K562 (cell line): ENCODE measurements around the gene C1QTNF5. TPM values are rescaled to one million over a fixed set of nuclear protein-coding genes. Genes with fewer than 3 reads are reported as not detected.
A peak's percentile ranks its signal among the peaks of the same experiment; 100 is the strongest.

Experiments
- ARHGAP35 ChIP-seq: fragments of 450-650 bp; IDR thresholded peaks from 2 replicates; pipeline ENCODE4 v1.6.1; 2018; ENCODE audit not compliant: partially characterized antibody
- ESRRA ChIP-seq: fragments of 450-650 bp; IDR thresholded peaks from 2 replicates; pipeline ENCODE4 v1.6.1; 2014; ENCODE audit warnings: low read depth, mild to moderate bottlenecking, moderate library complexity, borderline replicate concordance
- ETV5 ChIP-seq: sonication (generic); formaldehyde crosslinking; IDR thresholded peaks from 2 replicates; pipeline ENCODE4 v1.4.0; 2020; ENCODE audit warnings: low read depth, mild to moderate bottlenecking, missing genetic modification reagents
- NCOA4 ChIP-seq: fragments of 450-650 bp; IDR thresholded peaks from 2 replicates; pipeline ENCODE4 v1.6.1; 2018; ENCODE audit warnings: mild to moderate bottlenecking; ENCODE audit not compliant: partially characterized antibody
- POLR2H ChIP-seq: IDR thresholded peaks from 2 replicates; pipeline ENCODE4 v1.6.1; 2016; ENCODE audit warnings: missing genetic modification characterization, low read depth, mild to moderate bottlenecking, control low read depth, missing compliant biosample characterization, moderate library complexity
- PRPF4 ChIP-seq: fragments of 200-400 bp; formaldehyde crosslinking; IDR thresholded peaks from one replicate; pipeline ENCODE4 v1.6.1; 2017; ENCODE audit warnings: low read length, low read depth, mild to moderate bottlenecking; ENCODE audit not compliant: insufficient read depth, poor library complexity, severe bottlenecking
- RAD51 ChIP-seq: fragments of 450-650 bp; IDR thresholded peaks from 2 replicates; pipeline ENCODE4 v1.7.1; 2016; ENCODE audit warnings: low read depth, mild to moderate bottlenecking, borderline replicate concordance
- SMC3 ChIP-seq: conservative IDR thresholded peaks from 2 replicates; pipeline ENCODE4 v1.6.1; 2011; ENCODE audit warnings: low read depth, low read length, improper control_type of control experiment; ENCODE audit not compliant: insufficient read depth
- polyA plus RNA-seq, 8 experiments: library from polyadenylated mRNA; depleted of rRNA in 4 of 8; stranded (reverse) in 5 of 8; unstranded in 3 of 8; fragments of >200 nt; fragmentation: Nextera tagmentation in 2 of 8; fragmentation: Illumina TruSeq in 1 of 8; extraction: Ambion mirVana in 2 of 8; extraction: Trizol in 1 of 8; gene quantifications; 2 replicates each; pipeline versions ENCODE4 v1.2.1 to v1.2.3, GENCODE V29; 2011 to 2014; ENCODE audit warnings: inconsistent platforms in 1 of 8, missing spikeins in 1 of 8
- total RNA-seq, 7 experiments: library from RNA; depleted of rRNA in 6 of 7; stranded (reverse); fragments of >200 nt in 6 of 7; fragmentation: Illumina TruSeq in 2 of 7; extraction: Trizol in 2 of 7; gene quantifications; 2 replicates each; pipeline versions ENCODE4 v1.2.1 to v1.2.3, GENCODE V29; 2011 to 2021; ENCODE audit warnings: low replicate concordance in 1 of 7
- TF ChIP-seq, protein P1 (sequence below): fragments of 200-800 bp; sonication (Bioruptor generic); IDR thresholded peaks from 2 replicates; pipeline ENCODE4 v1.6.1; 2016; ENCODE audit warnings: missing genetic modification characterization, missing compliant biosample characterization
- TF ChIP-seq, protein P2 (sequence below): fragments of 250-450 bp; sonication (Bioruptor Pico); IDR thresholded peaks from 2 replicates; pipeline ENCODE4 v1.4.0; 2020; ENCODE audit warnings: mild to moderate bottlenecking, moderate library complexity
- TF ChIP-seq, protein P3 (sequence below): fragments of 250-450 bp; sonication (Bioruptor Pico); IDR thresholded peaks from 2 replicates; pipeline ENCODE4 v1.8.0; 2021; ENCODE audit warnings: moderate library complexity, mild to moderate bottlenecking, inconsistent platforms
- TF ChIP-seq, protein P4 (sequence below): IDR thresholded peaks from 2 replicates; pipeline ENCODE4 v1.6.1; 2012; ENCODE audit warnings: low read depth, low read length, improper control_type of control experiment, borderline replicate concordance
- TF ChIP-seq, protein P5 (sequence below): IDR thresholded peaks from 3 replicates; pipeline ENCODE4 v1.6.1; 2011; ENCODE audit warnings: borderline replicate concordance, mild to moderate bottlenecking, moderate library complexity; ENCODE audit not compliant: insufficient read length; ENCODE audit errors: extremely low read depth

Gene C1QTNF5
- total and polyA plus RNA-seq, 9 of the 15 experiments (the other 6 are each of a cell fraction or from before 2014, with no cell fraction given), result 0.07 to 0.76 (median 0.24) TPM; not detected in 1

GRCh38 chr11:119338318-119338890 is 2.3 kb downstream of the C1QTNF5 start (continued):
- TF ChIP-seq, protein P1, sequence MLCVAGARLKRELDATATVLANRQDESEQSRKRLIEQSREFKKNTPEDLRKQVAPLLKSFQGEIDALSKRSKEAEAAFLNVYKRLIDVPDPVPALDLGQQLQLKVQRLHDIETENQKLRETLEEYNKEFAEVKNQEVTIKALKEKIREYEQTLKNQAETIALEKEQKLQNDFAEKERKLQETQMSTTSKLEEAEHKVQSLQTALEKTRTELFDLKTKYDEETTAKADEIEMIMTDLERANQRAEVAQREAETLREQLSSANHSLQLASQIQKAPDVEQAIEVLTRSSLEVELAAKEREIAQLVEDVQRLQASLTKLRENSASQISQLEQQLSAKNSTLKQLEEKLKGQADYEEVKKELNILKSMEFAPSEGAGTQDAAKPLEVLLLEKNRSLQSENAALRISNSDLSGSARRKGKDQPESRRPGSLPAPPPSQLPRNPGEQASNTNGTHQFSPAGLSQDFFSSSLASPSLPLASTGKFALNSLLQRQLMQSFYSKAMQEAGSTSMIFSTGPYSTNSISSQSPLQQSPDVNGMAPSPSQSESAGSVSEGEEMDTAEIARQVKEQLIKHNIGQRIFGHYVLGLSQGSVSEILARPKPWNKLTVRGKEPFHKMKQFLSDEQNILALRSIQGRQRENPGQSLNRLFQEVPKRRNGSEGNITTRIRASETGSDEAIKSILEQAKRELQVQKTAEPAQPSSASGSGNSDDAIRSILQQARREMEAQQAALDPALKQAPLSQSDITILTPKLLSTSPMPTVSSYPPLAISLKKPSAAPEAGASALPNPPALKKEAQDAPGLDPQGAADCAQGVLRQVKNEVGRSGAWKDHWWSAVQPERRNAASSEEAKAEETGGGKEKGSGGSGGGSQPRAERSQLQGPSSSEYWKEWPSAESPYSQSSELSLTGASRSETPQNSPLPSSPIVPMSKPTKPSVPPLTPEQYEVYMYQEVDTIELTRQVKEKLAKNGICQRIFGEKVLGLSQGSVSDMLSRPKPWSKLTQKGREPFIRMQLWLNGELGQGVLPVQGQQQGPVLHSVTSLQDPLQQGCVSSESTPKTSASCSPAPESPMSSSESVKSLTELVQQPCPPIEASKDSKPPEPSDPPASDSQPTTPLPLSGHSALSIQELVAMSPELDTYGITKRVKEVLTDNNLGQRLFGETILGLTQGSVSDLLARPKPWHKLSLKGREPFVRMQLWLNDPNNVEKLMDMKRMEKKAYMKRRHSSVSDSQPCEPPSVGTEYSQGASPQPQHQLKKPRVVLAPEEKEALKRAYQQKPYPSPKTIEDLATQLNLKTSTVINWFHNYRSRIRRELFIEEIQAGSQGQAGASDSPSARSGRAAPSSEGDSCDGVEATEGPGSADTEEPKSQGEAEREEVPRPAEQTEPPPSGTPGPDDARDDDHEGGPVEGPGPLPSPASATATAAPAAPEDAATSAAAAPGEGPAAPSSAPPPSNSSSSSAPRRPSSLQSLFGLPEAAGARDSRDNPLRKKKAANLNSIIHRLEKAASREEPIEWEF (CRISPR knock-in tag), result no peak
- TF ChIP-seq SMC3 (peak; percentile 78), POLR2H (tag) (no peak), ETV5 (no peak), ESRRA (no peak), PRPF4 (no peak), ARHGAP35 (no peak), RAD51 (no peak), NCOA4 (no peak)
- TF ChIP-seq, protein P2, sequence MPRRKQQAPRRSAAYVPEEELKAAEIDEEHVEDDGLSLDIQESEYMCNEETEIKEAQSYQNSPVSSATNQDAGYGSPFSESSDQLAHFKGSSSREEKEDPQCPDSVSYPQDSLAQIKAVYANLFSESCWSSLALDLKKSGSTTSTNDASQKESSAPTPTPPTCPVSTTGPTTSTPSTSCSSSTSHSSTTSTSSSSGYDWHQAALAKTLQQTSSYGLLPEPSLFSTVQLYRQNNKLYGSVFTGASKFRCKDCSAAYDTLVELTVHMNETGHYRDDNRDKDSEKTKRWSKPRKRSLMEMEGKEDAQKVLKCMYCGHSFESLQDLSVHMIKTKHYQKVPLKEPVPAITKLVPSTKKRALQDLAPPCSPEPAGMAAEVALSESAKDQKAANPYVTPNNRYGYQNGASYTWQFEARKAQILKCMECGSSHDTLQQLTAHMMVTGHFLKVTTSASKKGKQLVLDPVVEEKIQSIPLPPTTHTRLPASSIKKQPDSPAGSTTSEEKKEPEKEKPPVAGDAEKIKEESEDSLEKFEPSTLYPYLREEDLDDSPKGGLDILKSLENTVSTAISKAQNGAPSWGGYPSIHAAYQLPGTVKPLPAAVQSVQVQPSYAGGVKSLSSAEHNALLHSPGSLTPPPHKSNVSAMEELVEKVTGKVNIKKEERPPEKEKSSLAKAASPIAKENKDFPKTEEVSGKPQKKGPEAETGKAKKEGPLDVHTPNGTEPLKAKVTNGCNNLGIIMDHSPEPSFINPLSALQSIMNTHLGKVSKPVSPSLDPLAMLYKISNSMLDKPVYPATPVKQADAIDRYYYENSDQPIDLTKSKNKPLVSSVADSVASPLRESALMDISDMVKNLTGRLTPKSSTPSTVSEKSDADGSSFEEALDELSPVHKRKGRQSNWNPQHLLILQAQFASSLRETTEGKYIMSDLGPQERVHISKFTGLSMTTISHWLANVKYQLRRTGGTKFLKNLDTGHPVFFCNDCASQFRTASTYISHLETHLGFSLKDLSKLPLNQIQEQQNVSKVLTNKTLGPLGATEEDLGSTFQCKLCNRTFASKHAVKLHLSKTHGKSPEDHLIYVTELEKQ, result no peak
- TF ChIP-seq, protein P3, sequence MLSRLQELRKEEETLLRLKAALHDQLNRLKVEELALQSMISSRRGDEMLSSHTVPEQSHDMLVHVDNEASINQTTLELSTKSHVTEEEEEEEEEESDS (CRISPR knock-in tag), result no peak
- TF ChIP-seq, protein P4, sequence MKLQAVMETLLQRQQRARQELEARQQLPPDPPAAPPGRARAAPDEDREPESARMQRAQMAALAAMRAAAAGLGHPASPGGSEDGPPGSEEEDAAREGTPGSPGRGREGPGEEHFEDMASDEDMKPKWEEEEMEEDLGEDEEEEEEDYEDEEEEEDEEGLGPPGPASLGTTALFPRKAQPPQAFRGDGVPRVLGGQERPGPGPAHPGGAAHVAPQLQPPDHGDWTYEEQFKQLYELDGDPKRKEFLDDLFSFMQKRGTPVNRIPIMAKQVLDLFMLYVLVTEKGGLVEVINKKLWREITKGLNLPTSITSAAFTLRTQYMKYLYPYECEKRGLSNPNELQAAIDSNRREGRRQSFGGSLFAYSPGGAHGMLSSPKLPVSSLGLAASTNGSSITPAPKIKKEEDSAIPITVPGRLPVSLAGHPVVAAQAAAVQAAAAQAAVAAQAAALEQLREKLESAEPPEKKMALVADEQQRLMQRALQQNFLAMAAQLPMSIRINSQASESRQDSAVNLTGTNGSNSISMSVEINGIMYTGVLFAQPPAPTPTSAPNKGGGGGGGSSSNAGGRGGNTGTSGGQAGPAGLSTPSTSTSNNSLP, result no peak
- TF ChIP-seq, protein P5, sequence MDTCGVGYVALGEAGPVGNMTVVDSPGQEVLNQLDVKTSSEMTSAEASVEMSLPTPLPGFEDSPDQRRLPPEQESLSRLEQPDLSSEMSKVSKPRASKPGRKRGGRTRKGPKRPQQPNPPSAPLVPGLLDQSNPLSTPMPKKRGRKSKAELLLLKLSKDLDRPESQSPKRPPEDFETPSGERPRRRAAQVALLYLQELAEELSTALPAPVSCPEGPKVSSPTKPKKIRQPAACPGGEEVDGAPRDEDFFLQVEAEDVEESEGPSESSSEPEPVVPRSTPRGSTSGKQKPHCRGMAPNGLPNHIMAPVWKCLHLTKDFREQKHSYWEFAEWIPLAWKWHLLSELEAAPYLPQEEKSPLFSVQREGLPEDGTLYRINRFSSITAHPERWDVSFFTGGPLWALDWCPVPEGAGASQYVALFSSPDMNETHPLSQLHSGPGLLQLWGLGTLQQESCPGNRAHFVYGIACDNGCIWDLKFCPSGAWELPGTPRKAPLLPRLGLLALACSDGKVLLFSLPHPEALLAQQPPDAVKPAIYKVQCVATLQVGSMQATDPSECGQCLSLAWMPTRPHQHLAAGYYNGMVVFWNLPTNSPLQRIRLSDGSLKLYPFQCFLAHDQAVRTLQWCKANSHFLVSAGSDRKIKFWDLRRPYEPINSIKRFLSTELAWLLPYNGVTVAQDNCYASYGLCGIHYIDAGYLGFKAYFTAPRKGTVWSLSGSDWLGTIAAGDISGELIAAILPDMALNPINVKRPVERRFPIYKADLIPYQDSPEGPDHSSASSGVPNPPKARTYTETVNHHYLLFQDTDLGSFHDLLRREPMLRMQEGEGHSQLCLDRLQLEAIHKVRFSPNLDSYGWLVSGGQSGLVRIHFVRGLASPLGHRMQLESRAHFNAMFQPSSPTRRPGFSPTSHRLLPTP, result no peak
